ENCODE data around the gene APOL5.

The APOL5 gene

GRCh38 chr22:35743326-35743860 is 25.7 kb downstream of the APOL5 start:
- no peak for DNase-seq

GRCh38 chr22:35746248-35746647 is 28.6 kb downstream of the APOL5 start:
- DNase-seq: no peak

GRCh38 chr22:35746946-35747703 is 29.5 kb downstream of the APOL5 start:
- no peak for DNase-seq

GRCh38 chr22:35749808-35750207 is 32.1 kb downstream of the APOL5 start:
- DNase-seq: no peak

- no peak for DNase-seq
These were observed 34.6 kb downstream of the APOL5 start for GRCh38 chr22:35752006-35752862.

- no peak for DNase-seq
These were observed 35.2 kb downstream of the APOL5 start for GRCh38 chr22:35752863-35753189.

- DNase-seq: no peak
These were observed 37.1 kb downstream of the APOL5 start for GRCh38 chr22:35754761-35755160.

- DNase-seq: no peak
These were observed 39.0 kb downstream of the APOL5 start for GRCh38 chr22:35756722-35757121.

- no peak for DNase-seq
These were observed 40.7 kb downstream of the APOL5 start for GRCh38 chr22:35758394-35758793.

GRCh38 chr22:35761037-35761436 is 43.4 kb downstream of the APOL5 start:
- DNase-seq: no peak

- no peak for DNase-seq
These were observed 49.2 kb downstream of the APOL5 start for GRCh38 chr22:35766654-35767580.

- DNase-seq: no peak
These were observed 52.3 kb downstream of the APOL5 start for GRCh38 chr22:35769974-35770373.

GRCh38 chr22:35775339-35775738 is 57.7 kb downstream of the APOL5 start:
- DNase-seq: no peak

GRCh38 chr22:35777335-35777975 is 59.8 kb downstream of the APOL5 start:
- DNase-seq: no peak
